Measurements from ENCODE around the gene WHRN.

WHRN gene

DNA sequence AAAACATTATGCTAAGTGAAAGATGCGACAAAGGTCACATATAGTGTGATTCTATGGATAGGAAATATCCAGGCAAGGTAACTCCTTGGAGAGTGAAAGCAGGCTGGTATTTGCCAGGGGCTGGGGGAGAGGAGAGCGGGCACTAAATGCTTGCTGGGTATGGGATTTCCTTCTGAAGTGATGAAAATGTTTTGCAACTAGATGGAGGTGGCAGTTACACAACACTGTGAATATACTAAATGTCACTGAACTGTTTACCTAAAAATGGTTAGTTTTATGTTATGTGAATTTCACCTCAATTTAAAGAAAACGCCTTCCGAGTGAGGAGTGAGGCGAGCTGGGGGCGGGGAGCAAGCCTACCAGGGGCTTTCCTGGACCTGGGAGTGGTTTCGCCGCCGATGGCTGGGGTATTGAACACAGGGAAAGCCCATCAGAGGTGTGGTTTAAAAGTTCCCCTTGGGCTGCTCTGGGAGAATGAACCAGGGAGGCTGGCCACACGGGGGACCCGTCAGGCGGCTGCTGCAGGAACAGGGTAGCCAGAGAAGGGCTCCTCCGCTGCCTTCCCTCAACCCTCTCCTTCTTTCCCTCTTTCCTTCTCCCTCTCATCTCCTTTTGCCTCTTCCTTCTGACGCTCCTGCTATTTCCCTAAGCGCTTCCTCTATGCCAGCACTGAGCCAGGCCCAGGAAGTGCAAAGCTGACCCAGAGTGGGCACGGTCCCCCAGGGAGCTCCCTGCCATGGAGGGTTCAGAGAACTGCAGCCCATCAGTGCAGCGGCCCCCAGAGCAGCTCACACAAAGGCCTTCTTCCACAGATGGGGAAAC, 122.4 kb downstream of the WHRN start:
- Histone ChIP-seq H3K36me3 (ENCODE audit: insufficient read depth, low read length) (peaks cover 27% of the 10 kb centered on the region; the same call in 1 of the 2 replicates), H3K9me3 (ENCODE audit: low read depth, low read length) (no peaks in the 10 kb centered on the region), H3K9ac (ENCODE audit: insufficient read length) (no peak overlapping the region), H3K4me3 (no peak overlapping the region), H3K27ac (peak overlapping the region; percentile 63; the same call in 1 of the 2 replicates)
- no peak for DNase-seq (ENCODE audit: low read depth, low spot score)
- TF ChIP-seq EZH2 (IDR thresholded peaks at IDR 0.05), result no peak
- no peak for TF ChIP-seq POLR2AphosphoS5 (IDR thresholded peaks at IDR 0.05; ENCODE audit: borderline replicate concordance, low read depth, low read length)
- no peak for TF ChIP-seq FOXP2 (optimal IDR thresholded peaks at IDR 0.05; ENCODE audit: control extremely low read depth, extremely low read length, insufficient read depth)

GRCh38 chr9:114378883-114379282, 126.4 kb downstream of the WHRN start:
- H3K9ac ChIP-seq (ENCODE audit: insufficient read length), result no peak overlapping the region
- TF ChIP-seq EZH2 (IDR thresholded peaks at IDR 0.05), result no peak
- TF ChIP-seq POLR2AphosphoS5 (IDR thresholded peaks at IDR 0.05; ENCODE audit: borderline replicate concordance, low read depth, low read length), result no peak
- no peak for TF ChIP-seq FOXP2 (optimal IDR thresholded peaks at IDR 0.05; ENCODE audit: control extremely low read depth, extremely low read length, insufficient read depth)
- no peak overlapping the region for H3K4me3 ChIP-seq
- peaks cover 46% of the 10 kb centered on the region; the same call in 1 of the 2 replicates for H3K36me3 ChIP-seq (ENCODE audit: insufficient read depth, low read length)
- no peak overlapping the region for H3K27ac ChIP-seq
- no peaks in the 10 kb centered on the region for H3K9me3 ChIP-seq (ENCODE audit: low read depth, low read length)
- no peak for DNase-seq (ENCODE audit: low read depth, low spot score)

DNA sequence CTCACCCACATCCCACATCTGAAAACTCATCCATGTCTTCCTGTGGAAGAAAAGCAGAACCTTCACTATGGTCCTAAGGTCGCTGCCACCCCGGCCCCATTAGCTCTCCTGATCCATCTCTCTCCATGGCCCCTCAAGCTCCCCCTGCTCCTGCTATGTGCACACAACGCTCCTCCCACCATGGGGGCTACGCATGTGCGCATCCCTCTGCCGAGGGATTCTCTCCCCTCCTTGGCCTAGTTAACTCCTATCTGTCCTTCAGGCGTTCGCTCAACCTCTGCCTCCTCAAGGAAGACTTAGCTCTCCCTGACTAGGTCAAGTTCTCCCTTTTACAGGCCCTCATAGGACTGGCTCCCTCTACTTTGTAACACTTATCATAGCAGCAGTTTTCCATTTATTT, 127.3 kb downstream of the WHRN start:
- H3K36me3 ChIP-seq (ENCODE audit: insufficient read depth, low read length), result peaks cover 52% of the 10 kb centered on the region; the same call in 1 of the 2 replicates
- H3K9me3 ChIP-seq (ENCODE audit: low read depth, low read length), result no peaks in the 10 kb centered on the region
- H3K27ac ChIP-seq, result no peak overlapping the region
- TF ChIP-seq FOXP2 (optimal IDR thresholded peaks at IDR 0.05; ENCODE audit: control extremely low read depth, extremely low read length, insufficient read depth), result no peak
- TF ChIP-seq EZH2 (IDR thresholded peaks at IDR 0.05), result no peak
- TF ChIP-seq POLR2AphosphoS5 (IDR thresholded peaks at IDR 0.05; ENCODE audit: borderline replicate concordance, low read depth, low read length), result no peak
- no peak for DNase-seq (ENCODE audit: low read depth, low spot score)
- H3K9ac ChIP-seq (ENCODE audit: insufficient read length), result no peak overlapping the region
- H3K4me3 ChIP-seq, result no peak overlapping the region

DNA sequence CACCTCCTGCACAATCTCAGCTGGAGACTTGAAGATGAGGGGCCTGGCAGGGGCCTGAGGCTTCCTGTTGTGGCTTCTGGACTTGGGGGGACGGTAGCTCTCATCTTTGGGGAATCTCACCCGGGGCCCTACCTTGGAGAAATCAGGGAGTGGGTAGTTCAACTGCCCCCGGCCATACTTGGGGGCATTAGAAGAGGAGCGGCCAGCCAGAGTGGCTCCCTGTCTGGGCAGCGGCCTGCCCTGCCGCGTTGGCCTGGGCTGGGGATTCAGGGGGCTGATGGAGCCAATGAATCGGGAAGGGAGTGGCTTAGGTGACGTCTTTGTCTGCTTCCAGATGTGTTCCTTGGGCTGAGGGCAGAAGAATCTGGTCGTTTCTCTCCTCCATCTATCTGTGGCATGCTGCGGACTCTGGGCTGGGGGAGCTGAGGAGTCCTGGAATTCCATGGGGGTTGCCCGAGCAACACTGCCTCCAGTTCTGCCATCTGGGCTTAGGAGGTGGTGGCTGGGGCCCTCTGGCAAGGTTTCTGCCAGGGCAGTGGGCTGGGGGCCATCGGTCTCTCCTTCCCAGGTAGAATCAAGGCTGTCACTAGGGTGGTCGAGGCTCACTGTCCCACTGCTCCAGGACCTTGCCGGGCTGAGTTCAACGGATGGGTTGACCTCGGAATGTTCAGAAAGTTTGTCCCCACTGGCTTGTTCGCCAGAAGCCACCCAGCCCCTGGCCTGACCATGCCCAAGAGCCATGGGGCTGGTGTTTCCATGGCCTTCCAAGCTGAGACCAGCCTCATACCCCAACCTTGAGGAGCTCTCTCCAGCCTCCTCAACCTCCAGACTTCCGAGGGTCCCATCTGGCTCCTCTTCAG, 128.5 kb downstream of the WHRN start:
- no peak overlapping the region for H3K4me3 ChIP-seq
- H3K27ac ChIP-seq, result no peak overlapping the region
- peaks cover 53% of the 10 kb centered on the region; the same call in 1 of the 2 replicates for H3K36me3 ChIP-seq (ENCODE audit: insufficient read depth, low read length)
- no peak for TF ChIP-seq FOXP2 (optimal IDR thresholded peaks at IDR 0.05; ENCODE audit: control extremely low read depth, extremely low read length, insufficient read depth)
- no peak for DNase-seq (ENCODE audit: low read depth, low spot score)
- H3K9me3 ChIP-seq (ENCODE audit: low read depth, low read length), result no peaks in the 10 kb centered on the region
- H3K9ac ChIP-seq (ENCODE audit: insufficient read length), result no peak overlapping the region

DNA sequence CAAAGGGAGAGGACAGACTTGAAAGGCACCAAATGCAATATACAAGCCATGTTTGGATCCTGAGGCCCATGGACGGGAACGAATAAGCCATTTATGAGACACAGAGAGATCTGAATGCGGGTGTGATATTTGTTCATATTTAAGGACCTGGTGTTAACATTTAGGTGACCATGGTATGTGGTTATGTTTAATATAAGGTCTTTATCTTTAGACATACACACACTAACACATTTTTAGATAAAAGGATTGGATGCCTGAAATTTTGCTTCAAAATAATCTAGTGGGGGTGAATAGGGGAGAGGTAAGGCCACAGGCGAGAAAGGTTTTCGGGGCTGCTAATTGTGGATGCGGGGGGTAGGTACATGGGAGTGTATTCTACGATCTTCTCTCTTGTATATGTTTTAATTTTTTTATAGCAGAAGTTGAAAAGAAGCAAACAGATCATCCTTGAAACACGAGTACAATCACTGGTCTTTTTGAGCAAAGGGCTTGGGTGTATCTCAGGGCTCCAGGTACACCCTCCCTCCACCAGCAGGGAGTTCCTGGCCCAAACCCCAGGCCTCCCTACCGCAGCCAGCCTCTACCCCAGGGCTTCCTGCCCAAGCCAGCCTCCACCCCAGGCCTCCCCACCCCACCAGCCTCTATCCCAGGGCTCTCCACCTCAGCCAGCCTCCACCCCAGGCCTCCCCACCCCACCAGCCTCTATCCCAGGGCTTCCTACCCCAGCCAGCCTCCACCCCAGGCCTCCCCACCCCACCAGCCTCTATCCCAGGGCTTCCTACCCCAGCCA, 129.7 kb downstream of the WHRN start:
- no peak overlapping the region for H3K9ac ChIP-seq (ENCODE audit: insufficient read length)
- H3K27ac ChIP-seq, result peak overlapping the region; percentile 56
- peaks cover 45% of the 10 kb centered on the region; the same call in 1 of the 2 replicates for H3K36me3 ChIP-seq (ENCODE audit: insufficient read depth, low read length)
- TF ChIP-seq FOXP2 (optimal IDR thresholded peaks at IDR 0.05; ENCODE audit: control extremely low read depth, extremely low read length, insufficient read depth) (no peak), POLR2AphosphoS5 (IDR thresholded peaks at IDR 0.05; ENCODE audit: borderline replicate concordance, low read depth, low read length) (no peak), EZH2 (IDR thresholded peaks at IDR 0.05) (no peak)
- H3K4me3 ChIP-seq, result no peak overlapping the region
- H3K9me3 ChIP-seq (ENCODE audit: low read depth, low read length), result no peaks in the 10 kb centered on the region
- no peak for DNase-seq (ENCODE audit: low read depth, low spot score)

DNA sequence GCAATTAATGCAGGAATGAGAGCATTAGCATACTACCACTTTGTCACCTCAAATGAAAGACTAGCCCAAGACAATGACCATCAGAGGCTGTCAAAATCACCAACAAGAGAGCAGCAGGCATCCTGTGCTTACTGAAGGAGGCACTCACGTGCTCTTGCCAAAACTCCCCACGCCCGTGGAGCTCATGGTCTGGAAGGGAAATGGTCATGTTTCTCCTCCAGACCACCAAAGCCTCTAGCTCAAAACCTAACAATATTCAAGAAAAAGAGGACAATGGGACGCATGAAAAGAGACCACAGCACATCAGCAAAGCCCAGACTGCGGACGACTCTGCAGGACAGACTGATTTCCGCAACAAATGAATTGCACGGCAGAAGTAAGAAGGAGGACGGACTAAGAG, 130.3 kb downstream of the WHRN start:
- peaks cover 40% of the 10 kb centered on the region; the same call in 1 of the 2 replicates for H3K36me3 ChIP-seq (ENCODE audit: insufficient read depth, low read length)
- peak overlapping the region; percentile 56 for H3K27ac ChIP-seq
- TF ChIP-seq EZH2 (IDR thresholded peaks at IDR 0.05) (no peak), FOXP2 (optimal IDR thresholded peaks at IDR 0.05; ENCODE audit: control extremely low read depth, extremely low read length, insufficient read depth) (no peak), POLR2AphosphoS5 (IDR thresholded peaks at IDR 0.05; ENCODE audit: borderline replicate concordance, low read depth, low read length) (no peak)
- H3K4me3 ChIP-seq, result no peak overlapping the region
- no peak for DNase-seq (ENCODE audit: low read depth, low spot score)
- no peak overlapping the region for H3K9ac ChIP-seq (ENCODE audit: insufficient read length)
- H3K9me3 ChIP-seq (ENCODE audit: low read depth, low read length), result no peaks in the 10 kb centered on the region

GRCh38 chr9:114373960-114374730, 131.1 kb downstream of the WHRN start:
- Histone ChIP-seq H3K4me3 (no peak overlapping the region), H3K27ac (peak overlapping the region; percentile 67; the same call in 1 of the 2 replicates), H3K36me3 (ENCODE audit: insufficient read depth, low read length) (peaks cover 35% of the 10 kb centered on the region; the same call in 1 of the 2 replicates), H3K9ac (ENCODE audit: insufficient read length) (no peak overlapping the region), H3K9me3 (ENCODE audit: low read depth, low read length) (no peaks in the 10 kb centered on the region)
- DNase-seq (ENCODE audit: low read depth, low spot score), result no peak
- no peak for TF ChIP-seq POLR2AphosphoS5 (IDR thresholded peaks at IDR 0.05; ENCODE audit: borderline replicate concordance, low read depth, low read length)
- no peak for TF ChIP-seq FOXP2 (optimal IDR thresholded peaks at IDR 0.05; ENCODE audit: control extremely low read depth, extremely low read length, insufficient read depth)
- no peak for TF ChIP-seq EZH2 (IDR thresholded peaks at IDR 0.05)

Measured in SK-N-MC (cell line).